Measurements from ENCODE around the gene DCLRE1A. TPM values are rescaled to one million over a fixed set of nuclear protein-coding genes. Genes with fewer than 3 reads are reported as not detected.
A peak's percentile ranks its signal among the peaks of the same experiment; 100 is the strongest.

DCLRE1A gene
- total RNA-seq (1 to 10 TPM; 2.2 to 2.9 TPM), total RNA-seq (13.0 to 33.1 reads per million in 2 donors)

DNA sequence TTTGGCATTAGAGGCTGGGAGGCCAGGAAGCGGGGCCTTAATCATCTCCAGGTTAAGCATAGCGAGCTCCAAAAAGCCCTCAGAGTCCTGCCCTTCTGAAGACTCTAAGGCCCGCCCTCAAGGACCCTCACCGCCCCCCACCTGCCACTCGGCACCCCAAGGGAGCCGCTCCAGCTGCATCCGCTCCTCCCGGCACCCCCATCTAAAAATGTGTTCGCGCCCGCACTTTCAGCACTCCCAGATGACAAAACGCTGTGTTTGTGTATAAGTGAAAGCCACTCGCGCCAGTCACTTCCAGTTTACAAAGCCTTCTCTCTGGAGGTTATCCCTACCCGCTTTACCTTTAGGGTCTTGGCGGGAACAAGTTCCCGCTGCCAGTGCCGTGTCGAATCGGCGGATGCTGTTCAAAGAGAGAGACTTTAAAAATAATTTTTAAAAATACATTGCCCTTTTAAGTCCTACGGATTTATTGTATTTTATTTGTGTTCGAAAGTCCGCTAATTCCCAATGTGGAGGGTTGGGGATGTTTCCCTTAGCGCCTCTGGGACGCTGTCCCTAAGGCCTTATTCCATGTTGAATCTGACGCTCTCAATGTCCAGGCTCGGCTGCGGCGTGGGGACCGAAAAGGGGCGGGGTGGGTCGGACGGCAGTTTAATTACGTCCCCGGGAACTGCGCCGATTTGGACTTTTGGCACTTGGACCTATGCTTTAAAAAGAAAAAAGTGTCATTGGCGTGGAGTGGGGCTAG lies at the start of gene DCLRE1A, which contains the start of gene NHLRC2:
Gene DCLRE1A (minus strand): TSS at position 70 of the 748 bp plus-strand sequence. CDS start 900 bp downstream, outside the sequence.
Gene NHLRC2 (plus strand): TSS at position 649 of the 748 bp plus-strand sequence. CDS start 212 bp downstream, outside the sequence.
- Mint-ChIP-seq H3K4me3 (peak within 1 kb of the TSS; percentile 97), H3K4me1 (peaks cover 32% of the 10 kb centered on the region), H3K27me3 (no peaks in the 10 kb centered on the region), H3K27ac (peak within 1 kb of the TSS; percentile 99), H3K36me3 (ENCODE audit: low read depth) (no peaks in the 10 kb centered on the region)
- no peaks in the 10 kb centered on the region for H3K9me3 ChIP-seq (ENCODE audit: control insufficient read depth, low read length, poor library complexity, severe bottlenecking)
- DNase-seq (peak; percentile 30 to 40 (median 36)), ATAC-seq (peak; percentile 65)

DNA sequence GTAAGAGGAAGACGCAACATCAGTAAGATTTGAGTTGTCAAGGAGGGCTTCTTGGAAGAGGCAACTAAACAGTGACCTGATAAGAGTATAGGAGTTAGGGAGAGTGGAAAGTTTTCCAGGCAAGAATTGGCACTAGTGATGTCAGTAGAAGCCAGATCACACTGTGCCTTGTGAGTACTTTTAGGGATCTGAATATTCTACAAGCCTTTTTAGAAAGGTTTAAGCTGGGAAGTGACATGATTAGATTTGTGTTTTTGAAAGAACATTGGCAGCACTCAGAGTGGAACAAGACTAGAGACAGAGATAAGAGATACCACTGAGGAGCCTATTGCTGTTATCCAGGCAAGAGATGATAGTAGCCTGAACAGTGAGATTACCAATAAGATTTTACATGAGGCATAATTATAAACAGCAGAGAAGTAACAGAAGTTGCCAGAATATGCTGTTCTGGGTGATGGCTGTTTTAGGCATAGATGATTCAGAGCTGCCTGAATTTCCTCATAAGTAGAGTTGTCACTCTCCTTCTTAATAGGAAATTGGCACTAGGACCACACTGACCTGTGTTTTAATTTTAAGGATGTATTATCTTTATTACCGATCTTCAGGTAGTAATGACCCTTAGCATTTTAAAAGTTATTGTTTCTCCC lies 46.2 kb upstream of the DCLRE1A start:
- H3K36me3 Mint-ChIP-seq (ENCODE audit: low read depth) = peaks cover 14% of the 10 kb centered on the region

DNA sequence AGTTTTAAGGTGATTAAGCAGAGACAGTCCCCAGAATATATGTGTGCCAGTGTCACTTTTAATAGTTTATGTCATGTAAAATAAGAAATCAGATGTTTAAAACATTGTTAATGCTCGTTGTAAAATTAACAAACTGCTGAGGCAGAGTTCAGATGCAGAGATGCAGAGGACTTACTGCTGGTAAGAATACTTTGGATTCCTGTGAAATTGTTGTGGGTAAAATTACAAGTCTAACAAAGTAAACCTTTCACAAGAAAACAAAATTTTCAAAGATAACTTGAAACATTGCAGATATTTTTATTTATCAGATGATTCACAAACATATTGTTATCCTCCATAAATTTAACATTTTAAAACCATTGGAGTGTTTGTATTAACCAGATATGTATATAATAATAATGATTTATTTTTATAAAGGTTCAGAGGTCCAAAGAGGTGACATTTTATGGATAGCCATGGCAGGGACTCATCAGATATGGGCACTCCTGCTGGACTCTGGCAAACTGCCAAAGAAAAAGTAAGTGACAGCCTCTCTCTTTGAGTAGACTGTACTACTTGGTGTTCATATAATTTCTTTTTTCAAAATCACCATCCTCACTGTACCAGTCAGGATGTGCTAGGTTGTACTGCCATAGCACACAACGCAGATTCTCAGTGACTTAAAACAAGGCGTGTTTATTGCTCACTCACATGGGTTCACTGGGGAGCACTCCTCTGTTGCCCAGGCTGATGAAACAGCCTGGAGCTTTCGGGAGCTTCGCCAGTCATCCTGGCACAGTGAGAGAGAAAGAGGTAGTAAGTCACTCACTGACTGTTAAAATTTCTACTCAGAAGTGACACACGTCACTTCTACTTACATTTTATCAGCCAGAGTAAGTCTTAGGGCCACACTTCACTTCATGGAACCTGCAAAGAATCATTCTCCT lies 44.1 kb upstream of the DCLRE1A start:
- no peaks in the 10 kb centered on the region for H3K27me3 Mint-ChIP-seq
- H3K4me1 Mint-ChIP-seq = peaks cover 5% of the 10 kb centered on the region
- no peak overlapping the region for H3K4me3 Mint-ChIP-seq
- peaks cover 15% of the 10 kb centered on the region for H3K36me3 Mint-ChIP-seq (ENCODE audit: low read depth)
- H3K9me3 ChIP-seq (ENCODE audit: control insufficient read depth, low read length, poor library complexity, severe bottlenecking) = no peaks in the 10 kb centered on the region
- no peak overlapping the region for H3K27ac Mint-ChIP-seq
- ATAC-seq (no peak), DNase-seq (no peak)

More for the DNA sequence above, 46.2 kb upstream of the DCLRE1A start:
- Mint-ChIP-seq H3K4me1 (peaks cover 5% of the 10 kb centered on the region), H3K4me3 (no peak overlapping the region), H3K27me3 (no peaks in the 10 kb centered on the region), H3K27ac (no peak overlapping the region)
- no peak for DNase-seq
- ATAC-seq = no peak
- H3K9me3 ChIP-seq (ENCODE audit: control insufficient read depth, low read length, poor library complexity, severe bottlenecking) = no peaks in the 10 kb centered on the region

DNA sequence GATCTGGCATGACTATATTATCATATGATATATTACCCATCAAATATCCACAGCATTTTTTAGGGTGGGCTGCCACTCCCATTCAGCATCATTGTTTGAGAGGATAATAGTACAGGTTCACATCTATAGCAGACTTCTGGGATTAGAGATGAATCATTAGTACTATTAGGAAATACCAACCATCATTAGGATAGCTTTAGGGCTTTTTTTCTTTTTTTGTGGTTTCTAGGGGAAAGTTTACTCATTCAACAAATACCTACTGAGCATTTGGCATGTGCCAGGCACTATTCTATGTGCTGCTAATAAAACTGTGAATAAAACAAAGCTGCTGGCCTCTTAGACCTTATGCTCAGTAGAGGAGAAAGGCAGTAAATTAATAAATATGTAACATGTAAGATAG lies 41.1 kb upstream of the DCLRE1A start:
- DNase-seq (no peak), ATAC-seq (no peak)
- Mint-ChIP-seq H3K4me3 (no peak overlapping the region), H3K36me3 (ENCODE audit: low read depth) (peaks cover 14% of the 10 kb centered on the region), H3K4me1 (peaks cover 6% of the 10 kb centered on the region), H3K27me3 (no peaks in the 10 kb centered on the region), H3K27ac (no peak overlapping the region)
- H3K9me3 ChIP-seq (ENCODE audit: control insufficient read depth, low read length, poor library complexity, severe bottlenecking) = no peaks in the 10 kb centered on the region

DNA sequence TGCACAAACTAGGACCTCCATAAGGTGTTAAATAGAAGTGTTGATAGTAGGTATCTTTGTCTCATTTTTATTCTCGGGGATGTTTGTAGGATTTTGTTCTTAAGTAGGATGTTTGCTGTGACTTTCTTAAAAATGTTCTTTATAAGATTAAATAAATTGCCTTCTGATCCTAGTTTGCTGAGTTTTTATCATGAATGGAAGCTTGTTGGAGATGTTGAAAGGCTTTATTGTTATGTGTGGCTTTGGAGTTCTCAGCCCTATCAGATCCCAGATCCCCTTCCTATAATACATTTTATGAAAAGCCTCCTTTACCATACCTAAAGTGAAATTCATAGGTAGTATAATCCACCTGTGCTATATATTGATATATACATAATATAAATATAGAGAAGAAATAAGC lies 40.7 kb upstream of the DCLRE1A start:
- H3K27me3 Mint-ChIP-seq = no peaks in the 10 kb centered on the region
- no peak for DNase-seq
- no peak overlapping the region for H3K4me3 Mint-ChIP-seq
- no peak overlapping the region for H3K27ac Mint-ChIP-seq
- no peaks in the 10 kb centered on the region for H3K9me3 ChIP-seq (ENCODE audit: control insufficient read depth, low read length, poor library complexity, severe bottlenecking)
- peaks cover 8% of the 10 kb centered on the region for H3K4me1 Mint-ChIP-seq
- H3K36me3 Mint-ChIP-seq (ENCODE audit: low read depth) = peaks cover 14% of the 10 kb centered on the region
- no peak for ATAC-seq

DNA sequence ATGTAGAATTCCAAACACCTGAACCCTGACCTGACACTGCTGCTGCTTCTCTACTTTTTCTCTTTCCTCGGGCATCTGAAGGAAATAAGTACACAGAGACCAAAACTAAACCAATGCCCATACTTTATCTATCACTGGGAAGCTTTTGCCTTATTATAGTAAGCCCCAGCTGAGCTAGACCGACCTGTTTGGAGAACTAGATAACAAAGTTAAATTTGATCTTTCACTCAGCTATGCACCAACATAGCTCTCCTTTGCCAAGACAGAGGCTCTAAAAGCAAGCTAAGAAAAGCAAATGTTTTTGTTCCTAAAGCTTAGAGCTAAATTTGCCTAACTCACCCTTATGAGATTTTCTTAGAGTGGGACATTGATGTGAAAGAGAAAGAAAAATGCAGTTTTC lies 39.7 kb upstream of the DCLRE1A start:
- no peak overlapping the region for H3K27ac Mint-ChIP-seq
- H3K4me1 Mint-ChIP-seq = peaks cover 7% of the 10 kb centered on the region
- ATAC-seq (no peak), DNase-seq (no peak)
- no peaks in the 10 kb centered on the region for H3K9me3 ChIP-seq (ENCODE audit: control insufficient read depth, low read length, poor library complexity, severe bottlenecking)
- no peak overlapping the region for H3K4me3 Mint-ChIP-seq
- H3K27me3 Mint-ChIP-seq = no peaks in the 10 kb centered on the region
- H3K36me3 Mint-ChIP-seq (ENCODE audit: low read depth) = peaks cover 13% of the 10 kb centered on the region

DNA sequence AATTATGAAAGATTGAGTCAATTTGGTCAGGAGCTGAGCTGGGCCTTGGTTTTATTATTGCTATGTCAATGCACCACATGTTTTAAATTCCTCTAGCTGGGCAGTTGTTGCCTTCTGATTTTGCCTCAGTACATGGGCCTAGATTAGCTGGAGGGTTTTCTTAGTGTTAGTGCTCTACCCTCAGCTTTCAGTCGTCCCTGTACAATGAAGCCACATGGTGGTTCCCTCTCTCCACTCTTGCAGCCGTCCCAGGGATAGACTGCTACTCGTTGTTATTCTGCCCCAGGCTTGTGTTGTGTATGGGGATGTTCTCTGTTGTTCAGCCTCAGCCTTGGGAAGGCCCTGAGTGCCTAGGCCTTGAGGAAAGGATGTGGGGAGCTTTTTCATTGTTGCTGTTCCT lies 37.6 kb upstream of the DCLRE1A start:
- ATAC-seq = no peak
- H3K27ac Mint-ChIP-seq = no peak overlapping the region
- no peaks in the 10 kb centered on the region for H3K27me3 Mint-ChIP-seq
- H3K36me3 Mint-ChIP-seq (ENCODE audit: low read depth) = peaks cover 13% of the 10 kb centered on the region
- no peak for DNase-seq
- H3K4me3 Mint-ChIP-seq = no peak overlapping the region
- peaks cover 7% of the 10 kb centered on the region for H3K4me1 Mint-ChIP-seq
- H3K9me3 ChIP-seq (ENCODE audit: control insufficient read depth, low read length, poor library complexity, severe bottlenecking) = no peaks in the 10 kb centered on the region

DNA sequence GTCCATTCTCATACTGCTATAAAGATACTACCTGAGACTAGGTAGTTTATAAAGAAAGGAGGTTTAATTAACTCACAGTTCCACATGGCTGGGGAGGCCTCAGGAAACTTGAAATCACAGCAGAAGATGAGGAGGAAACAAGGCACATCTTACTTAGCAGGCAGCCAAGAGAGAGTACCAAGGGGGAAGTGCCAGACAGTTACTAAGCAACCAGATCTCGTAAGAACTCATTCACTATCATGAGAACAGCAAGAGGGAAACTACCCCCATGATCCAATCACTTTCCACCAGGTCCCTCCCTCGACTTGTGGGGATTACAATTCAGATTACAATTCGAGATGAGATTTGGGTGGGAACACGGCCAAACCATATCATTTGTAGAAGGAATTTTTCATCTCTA lies 36.9 kb upstream of the DCLRE1A start:
- DNase-seq (no peak), ATAC-seq (no peak)
- Mint-ChIP-seq H3K4me1 (peaks cover 7% of the 10 kb centered on the region), H3K36me3 (ENCODE audit: low read depth) (peaks cover 13% of the 10 kb centered on the region), H3K27me3 (no peaks in the 10 kb centered on the region), H3K27ac (no peak overlapping the region), H3K4me3 (no peak overlapping the region)
- H3K9me3 ChIP-seq (ENCODE audit: control insufficient read depth, low read length, poor library complexity, severe bottlenecking) = no peaks in the 10 kb centered on the region

DNA sequence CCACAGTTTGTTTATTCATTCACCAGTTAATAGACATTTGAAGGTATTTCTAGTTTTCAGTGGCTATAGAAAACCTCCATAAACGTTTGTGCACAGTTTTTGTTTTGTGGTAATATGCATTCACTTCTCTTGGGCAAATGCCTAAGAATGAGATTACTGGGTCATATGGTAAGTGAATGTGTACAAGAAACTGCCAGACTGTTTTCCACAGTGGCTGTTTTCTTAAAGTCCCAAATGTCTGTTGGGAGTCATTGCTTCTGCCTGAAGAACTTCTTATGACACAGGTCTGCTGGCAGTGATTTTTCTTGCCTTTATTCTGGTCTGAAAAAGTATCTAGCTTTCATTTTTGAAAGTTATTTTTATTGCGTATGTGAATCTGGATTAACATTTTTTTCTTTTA lies 36.0 kb upstream of the DCLRE1A start:
- ATAC-seq (no peak), DNase-seq (no peak)
- H3K27me3 Mint-ChIP-seq = no peaks in the 10 kb centered on the region
- no peak overlapping the region for H3K27ac Mint-ChIP-seq
- peaks cover 7% of the 10 kb centered on the region for H3K4me1 Mint-ChIP-seq
- H3K4me3 Mint-ChIP-seq = no peak overlapping the region
- H3K36me3 Mint-ChIP-seq (ENCODE audit: low read depth) = peaks cover 10% of the 10 kb centered on the region
- no peaks in the 10 kb centered on the region for H3K9me3 ChIP-seq (ENCODE audit: control insufficient read depth, low read length, poor library complexity, severe bottlenecking)

DNA sequence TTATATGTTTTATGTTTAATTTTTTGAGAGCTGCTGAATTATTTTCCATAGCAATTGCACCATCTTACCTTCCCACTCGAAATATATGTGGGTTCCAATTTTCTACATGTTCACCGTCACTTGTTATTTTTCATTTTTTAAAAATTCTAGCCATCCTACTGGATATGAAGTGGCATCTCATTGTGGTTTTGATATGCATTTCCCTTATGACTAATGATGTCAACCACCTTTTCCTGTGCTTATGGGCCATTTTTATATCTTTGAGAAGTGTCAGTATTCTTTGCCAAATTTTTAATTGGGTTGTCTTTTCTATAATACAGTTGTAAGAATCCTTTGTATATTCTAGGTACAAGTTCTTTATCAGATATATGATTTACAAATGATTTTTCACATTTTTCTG lies 28.4 kb upstream of the DCLRE1A start:
- H3K4me1 Mint-ChIP-seq = peaks cover 13% of the 10 kb centered on the region
- ATAC-seq = no peak
- DNase-seq = no peak
- H3K9me3 ChIP-seq (ENCODE audit: control insufficient read depth, low read length, poor library complexity, severe bottlenecking) = no peaks in the 10 kb centered on the region
- peaks cover 9% of the 10 kb centered on the region for H3K36me3 Mint-ChIP-seq (ENCODE audit: low read depth)
- no peak overlapping the region for H3K27ac Mint-ChIP-seq
- H3K27me3 Mint-ChIP-seq = no peaks in the 10 kb centered on the region
- no peak overlapping the region for H3K4me3 Mint-ChIP-seq

DNA sequence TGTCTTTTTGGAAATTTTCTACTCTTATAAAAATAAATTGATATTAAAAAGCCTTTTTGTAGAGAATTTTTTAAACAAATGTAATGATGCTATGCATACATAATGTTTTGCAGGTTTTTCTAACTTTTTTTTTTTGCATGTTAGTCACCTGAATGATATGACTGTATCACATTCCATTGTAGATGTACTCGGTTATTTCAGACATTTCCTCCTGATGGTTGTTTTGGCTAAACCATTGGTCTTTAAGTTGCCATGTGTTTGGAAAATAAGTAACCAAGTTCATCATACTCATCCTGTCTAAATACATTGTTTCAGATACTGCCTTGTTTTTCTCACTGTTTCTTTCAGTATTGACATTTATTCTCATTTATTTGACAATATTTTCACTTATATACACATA lies 26.4 kb upstream of the DCLRE1A start:
- peaks cover 9% of the 10 kb centered on the region for H3K36me3 Mint-ChIP-seq (ENCODE audit: low read depth)
- H3K4me1 Mint-ChIP-seq = peaks cover 18% of the 10 kb centered on the region
- no peak overlapping the region for H3K27ac Mint-ChIP-seq
- H3K4me3 Mint-ChIP-seq = no peak overlapping the region
- H3K9me3 ChIP-seq (ENCODE audit: control insufficient read depth, low read length, poor library complexity, severe bottlenecking) = no peaks in the 10 kb centered on the region
- no peaks in the 10 kb centered on the region for H3K27me3 Mint-ChIP-seq
- DNase-seq = no peak
- ATAC-seq = no peak

DNA sequence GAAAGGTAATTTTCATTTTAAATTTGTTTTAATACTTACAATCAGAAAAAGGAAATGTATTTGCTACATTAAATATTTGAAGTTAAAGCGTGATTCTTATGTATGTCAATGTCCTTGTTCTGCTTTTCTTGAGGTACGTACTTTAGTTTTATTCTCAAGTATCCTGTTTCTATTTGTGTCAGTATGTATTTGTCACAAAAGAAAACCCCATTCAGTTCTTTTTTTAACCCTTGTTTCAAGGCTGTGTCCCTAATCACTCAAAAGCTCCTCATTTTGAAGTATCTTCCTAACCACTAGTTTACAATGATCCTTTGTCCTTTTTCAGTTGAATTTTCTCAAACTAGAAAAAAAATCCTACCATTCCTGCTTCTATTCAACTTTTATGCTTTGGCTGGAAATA lies 25.8 kb upstream of the DCLRE1A start:
- Mint-ChIP-seq H3K4me1 (peaks cover 23% of the 10 kb centered on the region), H3K4me3 (no peak overlapping the region), H3K27ac (no peak overlapping the region), H3K36me3 (ENCODE audit: low read depth) (peaks cover 14% of the 10 kb centered on the region), H3K27me3 (no peaks in the 10 kb centered on the region)
- ATAC-seq (no peak), DNase-seq (no peak)
- H3K9me3 ChIP-seq (ENCODE audit: control insufficient read depth, low read length, poor library complexity, severe bottlenecking) = no peaks in the 10 kb centered on the region

DNA sequence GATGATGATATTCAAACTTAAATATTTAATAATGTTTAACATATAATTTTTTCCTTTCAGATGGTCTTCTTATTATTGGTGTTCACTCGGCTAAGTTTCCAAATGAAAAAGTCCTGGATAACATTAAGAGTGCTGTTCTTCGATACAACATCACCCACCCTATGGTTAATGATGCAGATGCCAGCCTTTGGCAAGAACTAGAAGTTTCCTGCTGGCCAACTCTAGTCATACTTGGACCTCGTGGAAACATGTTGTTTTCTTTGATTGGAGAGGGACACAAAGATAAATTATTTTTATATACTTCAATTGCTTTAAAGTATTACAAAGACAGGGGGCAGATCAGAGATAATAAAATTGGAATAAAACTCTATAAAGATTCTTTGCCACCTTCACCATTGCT lies 22.6 kb upstream of the DCLRE1A start:
- Mint-ChIP-seq H3K4me3 (no peak overlapping the region), H3K27ac (no peak overlapping the region), H3K36me3 (ENCODE audit: low read depth) (peaks cover 5% of the 10 kb centered on the region), H3K27me3 (no peaks in the 10 kb centered on the region), H3K4me1 (peaks cover 14% of the 10 kb centered on the region)
- DNase-seq (no peak), ATAC-seq (no peak)
- H3K9me3 ChIP-seq (ENCODE audit: control insufficient read depth, low read length, poor library complexity, severe bottlenecking) = peaks cover 4% of the 10 kb centered on the region
